H9 (cell line): ENCODE measurements around the gene SDK1. TPM values are rescaled to one million over a fixed set of nuclear protein-coding genes. Genes with fewer than 3 reads are reported as not detected.

Source experiments
- DNase-seq: peaks from one replicate; pipeline ENCODE4 v3.0.0-alpha.2; 2017
- H2AFZ ChIP-seq: one replicate; pipeline ENCODE4 v1.6.1; 2013; ENCODE audit warnings: mild to moderate bottlenecking, low read length, control low read depth, moderate library complexity
- H2AK5ac ChIP-seq: 2 replicates; pipeline ENCODE4 v1.6.1; 2013; ENCODE audit warnings: low read length, control low read depth, mixed read lengths; ENCODE audit not compliant: insufficient read length
- H2BK120ac ChIP-seq: one replicate; pipeline ENCODE4 v1.6.1; 2013; ENCODE audit warnings: low read depth, mild to moderate bottlenecking, low read length, control low read depth, inconsistent platforms; ENCODE audit not compliant: poor library complexity, severe bottlenecking
- H2BK12ac ChIP-seq: 2 replicates; pipeline ENCODE4 v1.6.1; 2013; ENCODE audit warnings: low read length, control low read depth, mixed read lengths, low read depth; ENCODE audit not compliant: insufficient read length
- H2BK15ac ChIP-seq: 2 replicates; pipeline ENCODE4 v1.6.1; 2013; ENCODE audit warnings: low read depth, low read length, control low read depth
- H2BK20ac ChIP-seq: one replicate; pipeline ENCODE4 v1.6.1; 2013; ENCODE audit warnings: low read depth, mild to moderate bottlenecking, low read length, control low read depth, inconsistent platforms; ENCODE audit not compliant: poor library complexity, severe bottlenecking
- H2BK5ac ChIP-seq: 2 replicates; pipeline ENCODE4 v1.6.1; 2013; ENCODE audit warnings: low read length, control low read depth, mixed read lengths; ENCODE audit not compliant: insufficient read length
- H3K14ac ChIP-seq: 2 replicates; pipeline ENCODE4 v1.6.1; 2013; ENCODE audit warnings: low read length, control low read depth; ENCODE audit not compliant: insufficient read depth
- H3K18ac ChIP-seq: 2 replicates; pipeline ENCODE4 v1.6.1; 2013; ENCODE audit warnings: low read depth, mild to moderate bottlenecking, mixed read lengths, low read length, control low read depth; ENCODE audit not compliant: insufficient read length
- H3K23ac ChIP-seq: 2 replicates; pipeline ENCODE4 v1.6.1; 2013; ENCODE audit warnings: low read length, control low read depth, mixed read lengths, low read depth; ENCODE audit not compliant: insufficient read length
- H3K23me2 ChIP-seq: 2 replicates; pipeline ENCODE4 v1.6.1; 2013; ENCODE audit warnings: low read depth, mild to moderate bottlenecking, mixed read lengths, low read length, control low read depth; ENCODE audit not compliant: insufficient read length, poor library complexity, severe bottlenecking
- H3K27ac ChIP-seq: 2 replicates; pipeline ENCODE4 v1.5.1; 2013; ENCODE audit warnings: low read length, control low read depth, mixed read lengths, low read depth; ENCODE audit not compliant: insufficient read length
- H3K27me3 ChIP-seq: 2 replicates; pipeline ENCODE4 v1.6.1; 2013; ENCODE audit warnings: low read length, control low read depth, inconsistent platforms; ENCODE audit not compliant: insufficient read depth
- H3K4ac ChIP-seq: 2 replicates; pipeline ENCODE4 v1.6.1; 2013; ENCODE audit warnings: low read depth, mild to moderate bottlenecking, control low read depth, inconsistent platforms, low read length, moderate library complexity
- H3K4me1 ChIP-seq: 2 replicates; pipeline ENCODE4 v1.6.1; 2013; ENCODE audit warnings: low read length, control low read depth, inconsistent platforms; ENCODE audit not compliant: insufficient read depth
- H3K4me2 ChIP-seq: 2 replicates; pipeline ENCODE4 v1.6.1; 2013; ENCODE audit warnings: low read length, control low read depth, mixed read lengths; ENCODE audit not compliant: insufficient read length, insufficient read depth
- H3K56ac ChIP-seq: 2 replicates; pipeline ENCODE4 v1.6.1; 2013; ENCODE audit warnings: low read depth, mild to moderate bottlenecking, mixed read lengths, low read length, control low read depth; ENCODE audit not compliant: insufficient read length
- H3K79me1 ChIP-seq: 2 replicates; pipeline ENCODE4 v1.6.1; 2013; ENCODE audit warnings: low read depth, mild to moderate bottlenecking, moderate library complexity, low read length, control low read depth, inconsistent platforms; ENCODE audit not compliant: insufficient read depth, poor library complexity, severe bottlenecking
- H3K79me2 ChIP-seq: 2 replicates; pipeline ENCODE4 v1.6.1; 2013; ENCODE audit warnings: low read length, control low read depth, inconsistent platforms; ENCODE audit not compliant: insufficient read depth
- H3K9ac ChIP-seq: 2 replicates; pipeline ENCODE4 v1.6.1; 2013; ENCODE audit warnings: low read length, control low read depth, mixed read lengths; ENCODE audit not compliant: insufficient read length; ENCODE audit errors: extremely low read depth
- H3K9me3 ChIP-seq: one replicate; pipeline ENCODE4 v1.6.1; 2013; ENCODE audit warnings: low read depth, low read length, inconsistent platforms; ENCODE audit not compliant: control insufficient read depth
- H3T11ph ChIP-seq: one replicate; pipeline ENCODE4 v1.6.1; 2013; ENCODE audit warnings: mild to moderate bottlenecking, low read length, control low read depth, inconsistent platforms
- H4K20me1 ChIP-seq: one replicate; pipeline ENCODE4 v1.6.1; 2013; ENCODE audit not compliant: control insufficient read depth, insufficient read length, insufficient read depth
- H4K5ac ChIP-seq: 2 replicates; pipeline ENCODE4 v1.6.1; 2013; ENCODE audit warnings: low read depth, mild to moderate bottlenecking, mixed read lengths, low read length, control low read depth; ENCODE audit not compliant: insufficient read length
- H4K8ac ChIP-seq: replicated peaks from 2 replicates; pipeline ENCODE4 v1.6.1; 2013; ENCODE audit warnings: low read length, control low read depth, mixed read lengths, low read depth; ENCODE audit not compliant: insufficient read length
- H4K91ac ChIP-seq: 2 replicates; pipeline ENCODE4 v1.6.1; 2013; ENCODE audit warnings: low read depth, mild to moderate bottlenecking, moderate library complexity, mixed read lengths, low read length, control low read depth; ENCODE audit not compliant: insufficient read length
- H3K27ac Mint-ChIP-seq, 3 experiments: 2 replicates in 2 of 3; 3 replicates in 1 of 3; pipeline ENCODE4 v1.8.0; 2020 to 2021; ENCODE audit warnings: mixed read lengths in 3 of 3, mild to moderate bottlenecking in 1 of 3, moderate library complexity in 1 of 3
- H3K27me3 Mint-ChIP-seq: 2 replicates; pipeline ENCODE4 v1.8.0; 2021; ENCODE audit warnings: low read depth, mild to moderate bottlenecking, moderate library complexity, mixed read lengths
- H3K36me3 Mint-ChIP-seq, 3 experiments: 2 replicates in 2 of 3; 3 replicates in 1 of 3; pipeline ENCODE4 v1.8.0; 2020 to 2021; ENCODE audit warnings: low read depth in 3 of 3, mixed read lengths in 3 of 3; ENCODE audit not compliant: insufficient read depth in 1 of 3
- H3K4me1 Mint-ChIP-seq, 2 experiments: 2 replicates each; pipeline ENCODE4 v1.8.0; 2020; ENCODE audit warnings: mixed read lengths in 2 of 2
- H3K4me3 Mint-ChIP-seq, 2 experiments: 2 replicates in 1 of 2; 3 replicates in 1 of 2; pipeline ENCODE4 v1.8.0; 2020 to 2021; ENCODE audit warnings: mild to moderate bottlenecking in 2 of 2, mixed read lengths in 2 of 2, moderate library complexity in 1 of 2
- H3K9me3 Mint-ChIP-seq, 2 experiments: 2 replicates in 1 of 2; 3 replicates in 1 of 2; pipeline ENCODE4 v1.8.0; 2020; ENCODE audit warnings: mild to moderate bottlenecking in 2 of 2, mixed read lengths in 2 of 2, moderate library complexity in 1 of 2
- WGBS: extraction: QIAGEN DNeasy Blood & Tissue Kit; methylation state at CpG from one replicate; pipeline ENCODE4 v1.1.7; 2013; ENCODE audit warnings: missing lambda C conversion rate, low lambda C conversion rate, mixed read lengths; ENCODE audit not compliant: insufficient read length; ENCODE audit errors: extremely low coverage; 5-methylcytosine and 5-hydroxymethylcytosine counted together
- total RNA-seq: library from RNA; stranded (reverse); gene quantifications from 2 replicates; pipeline ENCODE4 v1.2.1, GENCODE V29; 2021
- TF ChIP-seq, protein P1 (sequence below): fragments of 200-600 bp; sonication (generic); conservative IDR thresholded peaks from 3 replicates; pipeline ENCODE4 v1.8.0; 2021; ENCODE audit warnings: antibody characterized with exemption, mild to moderate bottlenecking

Gene SDK1
- total RNA-seq, 1 experiment from 2014 or later, result 8.7 TPM

DNA sequence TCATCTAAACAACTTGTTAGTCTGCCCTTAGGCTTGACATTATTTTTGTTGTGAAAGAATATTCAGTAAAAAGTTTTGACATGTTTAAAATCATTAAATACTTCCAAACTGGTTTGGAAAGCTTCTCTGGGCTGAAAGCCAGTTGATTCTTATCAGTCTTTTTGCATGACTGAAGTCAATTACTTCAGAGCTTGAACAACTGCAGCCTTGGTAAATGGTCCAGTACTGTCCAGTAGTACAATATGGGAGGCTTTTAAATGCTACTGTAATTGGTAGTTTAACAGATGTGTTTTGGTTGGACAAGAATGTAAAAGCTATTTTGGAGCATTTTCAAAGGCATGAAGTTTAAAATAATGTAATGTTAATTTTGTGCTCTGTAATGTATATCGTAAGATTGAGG lies 103.4 kb downstream of the SDK1 start:
- Histone ChIP-seq H2AK5ac (no peak overlapping the region), H2BK20ac (no peak overlapping the region), H2AFZ (no peak overlapping the region), H3K23ac (no peak overlapping the region), H3K4ac (no peak overlapping the region), H2BK5ac (no peak overlapping the region), H3K27ac (no peak overlapping the region), H2BK120ac (no peak overlapping the region), H3K18ac (no peak overlapping the region), H4K5ac (no peak overlapping the region), H3K4me2 (no peak overlapping the region), H3K79me2 (no peaks in the 10 kb centered on the region), H4K91ac (no peak overlapping the region), H3T11ph (no peak overlapping the region), H2BK15ac (no peak overlapping the region), H3K14ac (no peak overlapping the region), H3K23me2 (no peaks in the 10 kb centered on the region), H3K4me1 (peaks cover 2% of the 10 kb centered on the region; the same call in 1 of the 2 replicates), H3K79me1 (no peaks in the 10 kb centered on the region), H4K20me1 (no peaks in the 10 kb centered on the region), H3K9ac (no peak overlapping the region), H3K27me3 (no peaks in the 10 kb centered on the region), H4K8ac (no peak overlapping the region), H2BK12ac (no peak overlapping the region), H3K9me3 (no peaks in the 10 kb centered on the region), H3K56ac (no peak overlapping the region)
- peaks cover 0 to 3% of the 10 kb centered on the region in 2 experiments; a peak in 2 of 5 replicates for H3K9me3 Mint-ChIP-seq
- TF ChIP-seq, protein P1, sequence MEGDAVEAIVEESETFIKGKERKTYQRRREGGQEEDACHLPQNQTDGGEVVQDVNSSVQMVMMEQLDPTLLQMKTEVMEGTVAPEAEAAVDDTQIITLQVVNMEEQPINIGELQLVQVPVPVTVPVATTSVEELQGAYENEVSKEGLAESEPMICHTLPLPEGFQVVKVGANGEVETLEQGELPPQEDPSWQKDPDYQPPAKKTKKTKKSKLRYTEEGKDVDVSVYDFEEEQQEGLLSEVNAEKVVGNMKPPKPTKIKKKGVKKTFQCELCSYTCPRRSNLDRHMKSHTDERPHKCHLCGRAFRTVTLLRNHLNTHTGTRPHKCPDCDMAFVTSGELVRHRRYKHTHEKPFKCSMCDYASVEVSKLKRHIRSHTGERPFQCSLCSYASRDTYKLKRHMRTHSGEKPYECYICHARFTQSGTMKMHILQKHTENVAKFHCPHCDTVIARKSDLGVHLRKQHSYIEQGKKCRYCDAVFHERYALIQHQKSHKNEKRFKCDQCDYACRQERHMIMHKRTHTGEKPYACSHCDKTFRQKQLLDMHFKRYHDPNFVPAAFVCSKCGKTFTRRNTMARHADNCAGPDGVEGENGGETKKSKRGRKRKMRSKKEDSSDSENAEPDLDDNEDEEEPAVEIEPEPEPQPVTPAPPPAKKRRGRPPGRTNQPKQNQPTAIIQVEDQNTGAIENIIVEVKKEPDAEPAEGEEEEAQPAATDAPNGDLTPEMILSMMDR, result no peak
- no peak for DNase-seq
- peaks cover 0 to 2% (median 0%) of the 10 kb centered on the region in 3 experiments; a peak in 1 of 7 replicates for H3K36me3 Mint-ChIP-seq
- H3K27me3 Mint-ChIP-seq, result no peaks in the 10 kb centered on the region; the same call in 1 of the 2 replicates
- no peak overlapping the region for H3K4me3 Mint-ChIP-seq
- H3K4me1 Mint-ChIP-seq, result peaks cover 6 to 12% of the 10 kb centered on the region in 2 experiments
- 100% methylated on average over 1 of the region's 1 CpG for WGBS
- H3K27ac Mint-ChIP-seq, result no peak overlapping the region
